Stimulated activated CD8-positive, alpha-beta memory T cell treated with anti-CD3 and anti-CD28 coated beads, Interleukin-12 subunit alpha, Interleukin-12 subunit beta, amount 100 ng/mL, for 1 hour (primary cell): Measurements from ENCODE around the gene TGFBR3.

Experiments used
- DNase-seq: peaks from one replicate; pipeline ENCODE4 v3.0.0-alpha.2; 2020; ENCODE audit warnings: low read depth

The TGFBR3 gene

GRCh38 chr1:91799159-91799558 is 86.8 kb downstream of the TGFBR3 start:
- DNase-seq, result no peak

GRCh38 chr1:91798740-91799139 is 87.2 kb downstream of the TGFBR3 start:
- no peak for DNase-seq

GRCh38 chr1:91798241-91798648 is 87.7 kb downstream of the TGFBR3 start:
- no peak for DNase-seq

GRCh38 chr1:91797164-91797563 is 88.8 kb downstream of the TGFBR3 start:
- no peak for DNase-seq

- DNase-seq, result no peak
Measured at GRCh38 chr1:91796390-91796654, 89.6 kb downstream of the TGFBR3 start.

- no peak for DNase-seq
Measured at GRCh38 chr1:91795591-91796389, 90.2 kb downstream of the TGFBR3 start.

- no peak for DNase-seq
Measured at GRCh38 chr1:91793877-91794276, 92.1 kb downstream of the TGFBR3 start.

- DNase-seq, result no peak
Measured at GRCh38 chr1:91793189-91793588, 92.8 kb downstream of the TGFBR3 start.

- DNase-seq, result no peak
Measured at GRCh38 chr1:91792489-91793071, 93.4 kb downstream of the TGFBR3 start.

GRCh38 chr1:91791691-91792488 is 94.1 kb downstream of the TGFBR3 start:
- no peak for DNase-seq

- DNase-seq, result no peak
Measured at GRCh38 chr1:91791103-91791502, 94.8 kb downstream of the TGFBR3 start.

GRCh38 chr1:91790392-91790791 is 95.6 kb downstream of the TGFBR3 start:
- no peak for DNase-seq

GRCh38 chr1:91789273-91789997 is 96.5 kb downstream of the TGFBR3 start:
- DNase-seq, result no peak

- DNase-seq, result no peak
Measured at GRCh38 chr1:91787919-91788318, 98.0 kb downstream of the TGFBR3 start.

- no peak for DNase-seq
Measured at GRCh38 chr1:91784616-91785015, 101.3 kb downstream of the TGFBR3 start.

GRCh38 chr1:91784191-91784590 is 101.8 kb downstream of the TGFBR3 start:
- no peak for DNase-seq

- DNase-seq, result no peak
Measured at GRCh38 chr1:91783423-91784170, 102.4 kb downstream of the TGFBR3 start.

- no peak for DNase-seq
Measured at GRCh38 chr1:91781901-91782622, 103.9 kb downstream of the TGFBR3 start.

- no peak for DNase-seq
Measured at GRCh38 chr1:91781371-91781825, 104.6 kb downstream of the TGFBR3 start.

GRCh38 chr1:91779548-91780021 is 106.4 kb downstream of the TGFBR3 start:
- DNase-seq, result no peak

GRCh38 chr1:91778964-91779363 is 107.0 kb downstream of the TGFBR3 start:
- DNase-seq, result no peak
